Uterus (tissue), 4 donors: ENCODE results near the gene ADAMTS3. TPM values are rescaled to one million over a fixed set of nuclear protein-coding genes. Genes with fewer than 3 reads are reported as not detected.

Source experiments
- DNase-seq, 2 donors: peaks; one replicate each; pipeline ENCODE4 v3.0.0-alpha.2; 2019 to 2020
- H3K27ac ChIP-seq, 2 donors: fragments of 200-600 bp; sonication (generic); 1 replicate in 1 of 2; 2 replicates in 1 of 2; pipeline ENCODE4 v1.5.1; 2016 to 2018
- H3K27me3 ChIP-seq, 2 donors: fragments of 200-600 bp; sonication (generic); one replicate each; pipeline ENCODE4 v1.5.1; 2018 to 2019; ENCODE audit warnings: control low read depth in 1 of 2
- H3K36me3 ChIP-seq, 2 donors: fragments of 200-600 bp; sonication (generic); one replicate each; pipeline ENCODE4 v1.5.1; 2019; ENCODE audit warnings: control low read depth in 1 of 2
- H3K4me1 ChIP-seq, 2 donors: fragments of 200-600 bp; sonication (generic); one replicate each; pipeline ENCODE4 v1.5.1; 2018 to 2019; ENCODE audit warnings: control low read depth in 1 of 2
- H3K4me3 ChIP-seq, 2 donors: fragments of 200-600 bp; sonication (generic); 1 replicate in 1 of 2; 2 replicates in 1 of 2; pipeline ENCODE4 v1.5.1; 2018 to 2019; ENCODE audit warnings: mild to moderate bottlenecking in 1 of 2
- H3K9me3 ChIP-seq, 2 donors: fragments of 200-600 bp; sonication (generic); one replicate each; pipeline ENCODE4 v1.5.1; 2019; ENCODE audit warnings: control low read depth in 1 of 2
- CTCF ChIP-seq, 4 experiments: fragments of 200-600 bp in 2 of 4; fragments of 450-650 bp in 2 of 4; sonication (generic) in 2 of 4; IDR thresholded peaks; one replicate each; pipeline ENCODE4 v1.5.1; 2016 to 2019; ENCODE audit warnings: antibody characterized with exemption in 4 of 4, mild to moderate bottlenecking in 2 of 4, moderate library complexity in 1 of 4
- POLR2A ChIP-seq, 2 donors: fragments of 450-650 bp; IDR thresholded peaks; one replicate each; pipeline ENCODE4 v1.6.1; 2016; ENCODE audit warnings: antibody characterized with exemption in 2 of 2, mild to moderate bottlenecking in 1 of 2, moderate library complexity in 1 of 2
- intact Hi-C: fragments of 100-400 bp; cut with DNase I; formaldehyde crosslinking; loops from one replicate; pipeline ENCODE4 v1.15.1; 2023; ENCODE audit warnings: low total_unique reads
- total RNA-seq, 4 donors: library from RNA; depleted of rRNA in 3 of 4; stranded (reverse); fragments of >200 nt in 3 of 4; gene quantifications; one replicate each; pipeline versions ENCODE4 v1.1.0 to v1.2.4, GENCODE V29; 2014 to 2023
- donor health status: DM: yes; HTN: yes; CAD: no.

ADAMTS3 gene
- total RNA-seq, 4 donors from 2014 or later = 4.2 to 25.7 (median 11.8) TPM

- intact Hi-C loops = no loop called here
- DNase-seq = no peak
- Histone ChIP-seq H3K9me3 (no peaks in the 10 kb centered on the region), H3K36me3 (no peaks in the 10 kb centered on the region), H3K27ac (no peak overlapping the region), H3K4me3 (no peak overlapping the region), H3K27me3 (no peaks in the 10 kb centered on the region), H3K4me1 (no peaks in the 10 kb centered on the region)
- TF ChIP-seq CTCF (IDR thresholded peaks at IDR 0.05) (no peak), POLR2A (IDR thresholded peaks at IDR 0.05) (no peak)
These were observed 126.9 kb downstream of the ADAMTS3 start for GRCh38 chr4:72442147-72442546.

- Histone ChIP-seq H3K36me3 (no peaks in the 10 kb centered on the region), H3K9me3 (no peaks in the 10 kb centered on the region), H3K4me3 (no peak overlapping the region), H3K27me3 (no peaks in the 10 kb centered on the region), H3K4me1 (no peaks in the 10 kb centered on the region), H3K27ac (no peak overlapping the region)
- no peak for DNase-seq
- TF ChIP-seq CTCF (IDR thresholded peaks at IDR 0.05) (no peak), POLR2A (IDR thresholded peaks at IDR 0.05) (no peak)
- intact Hi-C loops = no loop called here
These were observed 128.6 kb downstream of the ADAMTS3 start for GRCh38 chr4:72440386-72440785.

GRCh38 chr4:72432975-72433374 is 136.0 kb downstream of the ADAMTS3 start:
- Histone ChIP-seq H3K27me3 (no peaks in the 10 kb centered on the region), H3K36me3 (no peaks in the 10 kb centered on the region), H3K4me1 (no peaks in the 10 kb centered on the region), H3K27ac (no peak overlapping the region), H3K4me3 (no peak overlapping the region), H3K9me3 (no peaks in the 10 kb centered on the region)
- no peak for TF ChIP-seq POLR2A (IDR thresholded peaks at IDR 0.05)
- no peak for TF ChIP-seq CTCF (IDR thresholded peaks at IDR 0.05)
- intact Hi-C loops = no loop called here
- no peak for DNase-seq

- H3K4me1 ChIP-seq = no peaks in the 10 kb centered on the region
- no peak overlapping the region for H3K27ac ChIP-seq
- TF ChIP-seq POLR2A (IDR thresholded peaks at IDR 0.05) (no peak), CTCF (IDR thresholded peaks at IDR 0.05) (no peak)
- H3K4me3 ChIP-seq = no peak overlapping the region
- H3K9me3 ChIP-seq = no peaks in the 10 kb centered on the region
- intact Hi-C loops = no loop called here
- H3K36me3 ChIP-seq = no peaks in the 10 kb centered on the region
- DNase-seq = no peak
- H3K27me3 ChIP-seq = no peaks in the 10 kb centered on the region
These were observed 136.7 kb downstream of the ADAMTS3 start for GRCh38 chr4:72432282-72432681.

GRCh38 chr4:72430988-72431387 is 138.0 kb downstream of the ADAMTS3 start:
- TF ChIP-seq CTCF (IDR thresholded peaks at IDR 0.05) (no peak), POLR2A (IDR thresholded peaks at IDR 0.05) (no peak)
- H3K4me3 ChIP-seq = no peak overlapping the region
- H3K4me1 ChIP-seq = no peaks in the 10 kb centered on the region
- no peak for DNase-seq
- H3K27ac ChIP-seq = no peak overlapping the region
- H3K27me3 ChIP-seq = no peaks in the 10 kb centered on the region
- intact Hi-C loops = no loop called here
- no peaks in the 10 kb centered on the region for H3K9me3 ChIP-seq
- H3K36me3 ChIP-seq = no peaks in the 10 kb centered on the region
